T-helper 17 cell (primary cell): Measurements from ENCODE around the gene MAP1LC3B2. TPM values are rescaled to one million over a fixed set of nuclear protein-coding genes. Genes with fewer than 3 reads are reported as not detected.

ENCODE experiments used
- ATAC-seq: fragments of 150-1000 bp; cut with Tn5 transposase; 2 replicates; pipeline ENCODE4 v1.10.0; 2021; ENCODE audit warnings: mild to moderate bottlenecking, moderate library complexity
- DNase-seq, 3 donors: peaks; one replicate each; pipeline versions ENCODE4 v3.0.0 to v3.0.0-alpha.2; 2020 to 2021
- H3K9me3 ChIP-seq: one replicate; pipeline ENCODE4 v1.7.0; 2013; ENCODE audit warnings: low read length, mild to moderate bottlenecking; ENCODE audit not compliant: control insufficient read depth, poor library complexity, severe bottlenecking
- H3K27ac Mint-ChIP-seq: one replicate; pipeline ENCODE4 v1.8.0; 2022; ENCODE audit warnings: mild to moderate bottlenecking, moderate library complexity, mixed read lengths
- H3K27me3 Mint-ChIP-seq: one replicate; pipeline ENCODE4 v1.8.0; 2022; ENCODE audit warnings: mixed read lengths
- H3K36me3 Mint-ChIP-seq: one replicate; pipeline ENCODE4 v1.8.0; 2022; ENCODE audit warnings: low read depth, mixed read lengths
- H3K4me1 Mint-ChIP-seq: one replicate; pipeline ENCODE4 v1.8.0; 2022; ENCODE audit warnings: mild to moderate bottlenecking, mixed read lengths
- H3K4me3 Mint-ChIP-seq: one replicate; pipeline ENCODE4 v1.8.0; 2022; ENCODE audit warnings: mild to moderate bottlenecking, moderate library complexity, mixed read lengths
- total RNA-seq, 4 donors: library from RNA in 2 of 4; stranded (reverse) in 2 of 4; gene quantifications; one replicate each; pipeline ENCODE4 v1.2.3 and lab custom pipeline; 2022 to 2026

MAP1LC3B2 gene
- total RNA-seq, 2 donors from 2014 or later: 0.89 to 2.7 TPM

- no peak for ATAC-seq
- no peaks in the 10 kb centered on the region for H3K4me1 Mint-ChIP-seq
- no peak overlapping the region for H3K4me3 Mint-ChIP-seq
- no peaks in the 10 kb centered on the region for H3K9me3 ChIP-seq
- DNase-seq: no peak
- no peaks in the 10 kb centered on the region for H3K36me3 Mint-ChIP-seq
- no peak overlapping the region for H3K27ac Mint-ChIP-seq
- no peaks in the 10 kb centered on the region for H3K27me3 Mint-ChIP-seq
Measured at GRCh38 chr12:116578051-116578450, 18.9 kb downstream of the MAP1LC3B2 start.

- H3K27me3 Mint-ChIP-seq: no peaks in the 10 kb centered on the region
- H3K27ac Mint-ChIP-seq: no peak overlapping the region
- no peaks in the 10 kb centered on the region for H3K9me3 ChIP-seq
- peaks cover 3% of the 10 kb centered on the region for H3K36me3 Mint-ChIP-seq
- DNase-seq (no peak), ATAC-seq (no peak)
- H3K4me3 Mint-ChIP-seq: no peak overlapping the region
- no peaks in the 10 kb centered on the region for H3K4me1 Mint-ChIP-seq
Measured at GRCh38 chr12:116582610-116583009, 23.4 kb downstream of the MAP1LC3B2 start.

GRCh38 chr12:116583129-116583694 is 24.0 kb downstream of the MAP1LC3B2 start:
- DNase-seq: no peak
- Mint-ChIP-seq H3K27ac (no peak overlapping the region), H3K4me3 (no peak overlapping the region), H3K36me3 (peaks cover 3% of the 10 kb centered on the region), H3K27me3 (no peaks in the 10 kb centered on the region), H3K4me1 (no peaks in the 10 kb centered on the region)
- ATAC-seq: no peak
- no peaks in the 10 kb centered on the region for H3K9me3 ChIP-seq

GRCh38 chr12:116587270-116587669 is 28.1 kb downstream of the MAP1LC3B2 start:
- peaks cover 5% of the 10 kb centered on the region for H3K4me1 Mint-ChIP-seq
- H3K9me3 ChIP-seq: no peaks in the 10 kb centered on the region
- H3K27me3 Mint-ChIP-seq: no peaks in the 10 kb centered on the region
- no peak overlapping the region for H3K4me3 Mint-ChIP-seq
- DNase-seq (no peak), ATAC-seq (no peak)
- H3K36me3 Mint-ChIP-seq: peaks cover 3% of the 10 kb centered on the region
- H3K27ac Mint-ChIP-seq: no peak overlapping the region

GRCh38 chr12:116588390-116589028 is 29.3 kb downstream of the MAP1LC3B2 start:
- Mint-ChIP-seq H3K36me3 (peaks cover 3% of the 10 kb centered on the region), H3K27ac (no peak overlapping the region), H3K4me1 (peaks cover 11% of the 10 kb centered on the region), H3K4me3 (no peak overlapping the region), H3K27me3 (no peaks in the 10 kb centered on the region)
- DNase-seq: no peak
- no peak for ATAC-seq
- H3K9me3 ChIP-seq: no peaks in the 10 kb centered on the region

- H3K9me3 ChIP-seq: no peaks in the 10 kb centered on the region
- no peak overlapping the region for H3K4me3 Mint-ChIP-seq
- ATAC-seq (no peak), DNase-seq (no peak)
- no peaks in the 10 kb centered on the region for H3K27me3 Mint-ChIP-seq
- H3K36me3 Mint-ChIP-seq: peaks cover 3% of the 10 kb centered on the region
- H3K27ac Mint-ChIP-seq: no peak overlapping the region
- peaks cover 19% of the 10 kb centered on the region for H3K4me1 Mint-ChIP-seq
Measured at GRCh38 chr12:116589581-116589980, 30.4 kb downstream of the MAP1LC3B2 start.

GRCh38 chr12:116590561-116590960 is 31.4 kb downstream of the MAP1LC3B2 start:
- no peaks in the 10 kb centered on the region for H3K9me3 ChIP-seq
- DNase-seq: no peak
- Mint-ChIP-seq H3K4me1 (peaks cover 26% of the 10 kb centered on the region), H3K27me3 (no peaks in the 10 kb centered on the region), H3K4me3 (no peak overlapping the region), H3K36me3 (peaks cover 3% of the 10 kb centered on the region), H3K27ac (peak overlapping the region; percentile 19)
- ATAC-seq: no peak

- peaks cover 3% of the 10 kb centered on the region for H3K36me3 Mint-ChIP-seq
- H3K4me3 Mint-ChIP-seq: no peak overlapping the region
- DNase-seq (no peak), ATAC-seq (no peak)
- peak overlapping the region; percentile 82 for H3K27ac Mint-ChIP-seq
- no peaks in the 10 kb centered on the region for H3K9me3 ChIP-seq
- no peaks in the 10 kb centered on the region for H3K27me3 Mint-ChIP-seq
- H3K4me1 Mint-ChIP-seq: peaks cover 30% of the 10 kb centered on the region
Measured at GRCh38 chr12:116591855-116592637, 32.9 kb downstream of the MAP1LC3B2 start.

- no peaks in the 10 kb centered on the region for H3K9me3 ChIP-seq
- no peak for DNase-seq
- Mint-ChIP-seq H3K36me3 (no peaks in the 10 kb centered on the region), H3K27me3 (no peaks in the 10 kb centered on the region), H3K27ac (peak overlapping the region; percentile 82), H3K4me1 (peaks cover 30% of the 10 kb centered on the region), H3K4me3 (no peak overlapping the region)
- ATAC-seq: no peak
Measured at GRCh38 chr12:116592731-116593130, 33.5 kb downstream of the MAP1LC3B2 start.

- no peaks in the 10 kb centered on the region for H3K9me3 ChIP-seq
- Mint-ChIP-seq H3K27ac (peak overlapping the region; percentile 91), H3K4me1 (peaks cover 34% of the 10 kb centered on the region), H3K4me3 (peak overlapping the region; percentile 43), H3K27me3 (no peaks in the 10 kb centered on the region), H3K36me3 (no peaks in the 10 kb centered on the region)
- ATAC-seq: peak; percentile 93
- no peak for DNase-seq
Measured at GRCh38 chr12:116594325-116595038, 35.3 kb downstream of the MAP1LC3B2 start.

GRCh38 chr12:116595186-116595585 is 36.0 kb downstream of the MAP1LC3B2 start:
- no peaks in the 10 kb centered on the region for H3K27me3 Mint-ChIP-seq
- H3K27ac Mint-ChIP-seq: peak overlapping the region; percentile 91
- no peak overlapping the region for H3K4me3 Mint-ChIP-seq
- DNase-seq (no peak), ATAC-seq (no peak)
- peaks cover 39% of the 10 kb centered on the region for H3K4me1 Mint-ChIP-seq
- no peaks in the 10 kb centered on the region for H3K36me3 Mint-ChIP-seq
- H3K9me3 ChIP-seq: no peaks in the 10 kb centered on the region

GRCh38 chr12:116595672-116596071 is 36.5 kb downstream of the MAP1LC3B2 start:
- Mint-ChIP-seq H3K27ac (peak overlapping the region; percentile 1), H3K4me3 (peak overlapping the region; percentile 50), H3K4me1 (peaks cover 39% of the 10 kb centered on the region), H3K27me3 (no peaks in the 10 kb centered on the region), H3K36me3 (no peaks in the 10 kb centered on the region)
- no peaks in the 10 kb centered on the region for H3K9me3 ChIP-seq
- ATAC-seq (no peak), DNase-seq (no peak)

GRCh38 chr12:116597886-116598285 is 38.7 kb downstream of the MAP1LC3B2 start:
- H3K27ac Mint-ChIP-seq: peak overlapping the region; percentile 2
- no peak overlapping the region for H3K4me3 Mint-ChIP-seq
- DNase-seq: no peak
- no peaks in the 10 kb centered on the region for H3K9me3 ChIP-seq
- H3K4me1 Mint-ChIP-seq: peaks cover 28% of the 10 kb centered on the region
- H3K36me3 Mint-ChIP-seq: no peaks in the 10 kb centered on the region
- no peak for ATAC-seq
- H3K27me3 Mint-ChIP-seq: no peaks in the 10 kb centered on the region
